GM19025 (cell line): ENCODE measurements around the gene UBAP1.
"Not testable (repeated sequence)": the region's sequence is repeated elsewhere in the genome, so short reads cannot be mapped to it uniquely, and the experiment has no call there.

Source experiments
- ATAC-seq: cut with Tn5 transposase; IDR thresholded peaks from one replicate; pipeline ENCODE4 v1.9.1; 2021; ENCODE audit warnings: mild to moderate bottlenecking, low read depth, moderate library complexity; ENCODE audit not compliant: unreplicated experiment

UBAP1 gene

DNA sequence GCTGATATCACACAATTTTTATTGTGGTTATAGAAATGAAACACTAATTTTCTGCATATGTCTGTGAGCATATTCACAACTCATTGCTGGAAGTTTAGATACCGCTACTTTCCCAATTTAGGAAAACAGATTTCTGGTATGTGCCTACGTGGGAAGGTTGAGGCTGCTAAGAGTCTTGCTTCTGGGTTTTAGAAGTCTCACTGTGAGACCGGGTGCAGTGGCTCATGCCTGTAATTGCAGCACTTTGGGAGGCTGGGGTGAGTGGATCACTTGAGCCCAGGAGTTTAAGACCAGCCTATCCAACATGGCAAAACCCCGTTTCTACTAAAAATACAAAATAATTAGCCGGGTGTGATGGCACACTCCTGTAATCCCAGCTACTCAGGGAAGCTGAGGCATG is 39.6 kb downstream of the UBAP1 start:
- no peak for ATAC-seq

DNA sequence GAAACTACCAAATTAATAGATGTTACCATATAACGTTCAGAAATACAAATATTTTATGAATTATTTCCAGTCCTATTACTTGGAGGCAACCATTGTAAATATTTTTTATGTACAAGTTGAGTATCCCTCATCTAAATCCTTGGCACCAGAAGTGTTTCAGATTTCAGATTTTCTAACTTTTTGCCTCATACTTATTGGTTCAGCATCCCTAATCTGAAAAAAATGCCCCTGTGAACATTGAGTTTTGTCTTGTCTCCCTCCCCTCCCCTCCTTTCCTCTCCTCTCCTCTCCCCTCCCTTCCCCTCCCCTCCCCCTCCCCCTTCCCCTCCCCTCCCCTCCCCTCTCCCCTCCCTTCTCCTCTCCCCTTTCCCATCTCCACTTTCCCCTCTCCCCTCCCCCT is 40.6 kb downstream of the UBAP1 start:
- ATAC-seq, result no peak

DNA sequence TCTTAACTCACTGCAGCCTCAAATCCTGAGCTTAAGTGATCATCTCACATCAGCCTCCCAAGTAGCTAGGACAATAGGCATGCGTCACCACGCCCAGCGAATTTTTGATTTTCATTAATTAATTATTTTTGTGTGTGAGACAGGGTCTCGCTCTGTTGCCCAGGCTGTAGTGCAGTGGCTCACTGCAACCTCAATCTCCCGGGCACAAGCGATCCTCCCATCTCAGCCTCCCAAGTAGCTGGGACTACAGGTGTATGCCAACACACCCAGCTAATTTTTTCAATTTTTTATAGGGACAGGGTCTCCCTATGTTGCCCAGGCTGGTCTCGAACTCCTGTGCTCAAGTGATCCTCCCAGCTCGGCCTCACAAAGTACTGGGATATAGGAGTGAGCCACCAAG is 41.4 kb downstream of the UBAP1 start:
- no peak for ATAC-seq

DNA sequence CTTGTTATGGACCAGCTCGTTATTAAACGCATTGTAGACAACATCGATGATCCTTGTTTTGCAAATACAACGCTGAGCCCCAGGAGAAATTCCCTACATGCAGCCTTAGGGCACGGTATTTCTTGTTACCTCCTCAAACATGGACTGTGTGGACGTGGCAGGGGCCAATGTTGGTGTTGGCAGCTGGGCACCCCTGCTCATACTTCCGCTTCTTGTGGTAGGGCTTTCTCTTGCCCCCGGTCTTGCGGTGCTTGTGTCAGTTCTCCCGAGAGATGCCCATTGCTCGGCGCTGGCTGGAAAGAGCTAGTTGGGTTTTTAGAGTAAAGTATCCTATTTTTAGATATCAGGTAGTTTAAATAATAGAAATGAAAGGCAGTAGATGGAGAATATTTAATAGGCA is 45.5 kb downstream of the UBAP1 start:
- ATAC-seq, result no peak

DNA sequence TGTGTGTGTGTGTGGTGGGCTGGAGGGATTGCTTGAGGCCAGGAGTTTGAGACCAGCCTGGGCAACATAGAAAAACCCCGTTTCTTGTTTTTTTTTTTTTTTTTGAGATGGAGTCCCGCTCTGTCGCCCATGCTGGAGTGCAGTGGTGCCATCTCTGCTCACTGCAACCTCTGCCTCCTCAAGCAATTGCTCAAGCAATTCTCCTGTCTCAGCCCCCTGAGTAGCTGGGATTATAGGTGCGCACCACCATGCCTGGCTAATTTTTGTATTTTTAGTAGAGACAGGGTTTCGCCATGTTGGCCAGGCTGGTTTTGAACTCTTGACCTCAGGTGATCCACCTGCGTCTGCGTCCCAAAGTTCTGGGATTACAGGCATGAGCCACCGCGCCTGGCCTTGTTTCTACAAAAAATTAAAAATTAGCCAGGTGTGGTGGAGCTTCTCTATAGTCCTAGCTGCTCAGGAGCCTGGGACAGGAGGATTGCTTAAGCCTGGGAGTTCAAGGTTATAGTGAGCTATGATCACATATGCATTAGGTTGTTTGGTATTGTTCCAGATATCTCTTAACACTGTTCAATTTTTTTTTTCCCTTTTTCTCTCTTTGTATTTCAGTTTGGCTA is 47.4 kb downstream of the UBAP1 start:
- not testable (repeated sequence) for ATAC-seq

DNA sequence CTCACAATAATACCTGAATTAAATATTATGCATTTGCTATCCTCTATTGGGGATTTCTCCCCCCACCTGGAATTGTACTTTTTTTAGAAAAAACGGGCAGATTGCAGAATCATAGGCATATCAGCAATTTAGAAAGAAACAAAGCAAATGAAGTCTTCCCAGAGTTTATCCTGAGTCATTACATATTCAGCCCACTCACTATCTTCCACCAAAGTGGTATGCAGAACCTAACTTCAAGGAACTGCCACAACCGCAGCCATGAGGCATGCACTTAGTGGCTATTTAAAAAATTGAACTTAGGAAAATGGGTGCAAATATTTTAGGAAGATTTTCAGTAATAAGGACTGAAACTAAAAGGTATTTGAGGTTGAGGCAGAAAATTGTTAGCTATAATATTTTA is 48.6 kb downstream of the UBAP1 start:
- no peak for ATAC-seq

DNA sequence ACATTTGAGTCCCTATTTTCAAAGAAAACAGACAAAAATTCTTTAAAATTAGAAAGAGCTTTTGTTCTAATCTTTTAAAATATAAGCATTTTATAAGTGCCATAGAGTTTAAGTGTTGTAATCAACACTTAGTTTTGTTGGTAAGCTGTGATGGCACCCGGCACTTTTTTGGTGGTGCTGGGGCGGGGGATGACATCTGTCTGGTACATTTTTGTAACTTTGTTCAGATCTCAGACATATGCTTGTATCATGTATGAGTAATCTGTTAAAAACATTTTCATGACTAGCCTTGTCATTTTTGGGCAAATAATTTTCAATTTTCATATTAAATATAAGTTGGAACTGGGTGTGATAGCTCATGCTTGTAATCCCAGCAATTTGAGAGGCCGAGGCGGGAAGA is 51.7 kb downstream of the UBAP1 start:
- no peak for ATAC-seq

DNA sequence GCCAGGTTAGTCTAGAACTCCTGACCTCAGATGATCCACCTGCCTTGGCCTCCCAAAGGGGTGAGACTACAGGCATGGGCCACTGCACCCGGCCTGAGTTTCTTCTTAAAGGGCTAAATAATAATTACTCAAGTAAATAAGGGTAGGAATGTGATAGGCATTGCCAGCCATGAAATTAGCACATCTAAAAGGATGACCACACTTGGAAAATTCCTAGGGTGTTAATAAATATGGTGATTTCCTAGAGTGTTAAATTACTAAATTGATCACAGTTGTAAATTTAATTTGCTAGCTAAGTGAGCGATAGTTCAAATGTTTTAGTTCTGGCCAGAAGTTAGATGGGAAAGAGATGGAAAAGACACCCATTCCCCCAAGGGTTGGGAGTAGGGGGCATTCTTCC is 53.4 kb downstream of the UBAP1 start:
- no peak for ATAC-seq

DNA sequence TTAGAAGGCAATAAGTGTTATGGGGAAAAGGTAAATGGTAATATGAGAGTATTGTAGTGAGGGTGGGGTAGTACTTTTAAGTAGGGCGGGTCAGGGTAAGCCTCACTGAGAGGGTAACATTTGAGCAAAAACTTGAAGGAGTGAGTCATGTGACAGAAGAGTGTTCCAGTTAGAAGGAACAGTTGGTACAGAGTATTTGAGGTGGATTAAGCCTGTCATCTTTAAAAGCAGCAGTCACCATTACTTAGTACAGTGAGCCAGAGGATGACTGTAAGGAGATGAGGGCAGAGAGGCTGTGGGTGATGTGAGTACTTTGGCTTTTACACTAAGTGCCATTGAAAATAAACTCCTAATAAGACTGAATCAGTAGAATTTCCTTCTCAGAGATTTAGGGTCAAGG is 54.8 kb downstream of the UBAP1 start:
- no peak for ATAC-seq

DNA sequence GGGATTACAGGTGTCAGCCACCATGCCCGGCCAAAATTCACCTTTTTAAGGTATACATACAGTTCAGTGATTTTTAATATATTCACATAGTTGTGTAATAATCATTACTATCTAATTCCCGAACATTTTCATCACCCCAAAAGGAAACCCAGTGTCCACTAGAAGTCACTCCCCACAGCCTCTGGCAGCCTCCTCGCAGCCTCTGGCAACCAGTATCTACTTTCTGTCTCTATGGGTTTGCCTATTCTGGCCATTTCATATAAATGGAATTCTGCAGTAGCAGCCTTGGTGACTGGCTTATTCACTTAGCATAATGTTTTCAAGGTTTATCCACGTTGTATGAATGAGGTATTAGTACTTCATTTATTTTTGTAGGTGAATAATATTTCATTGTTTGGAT is 59.0 kb downstream of the UBAP1 start:
- no peak for ATAC-seq

DNA sequence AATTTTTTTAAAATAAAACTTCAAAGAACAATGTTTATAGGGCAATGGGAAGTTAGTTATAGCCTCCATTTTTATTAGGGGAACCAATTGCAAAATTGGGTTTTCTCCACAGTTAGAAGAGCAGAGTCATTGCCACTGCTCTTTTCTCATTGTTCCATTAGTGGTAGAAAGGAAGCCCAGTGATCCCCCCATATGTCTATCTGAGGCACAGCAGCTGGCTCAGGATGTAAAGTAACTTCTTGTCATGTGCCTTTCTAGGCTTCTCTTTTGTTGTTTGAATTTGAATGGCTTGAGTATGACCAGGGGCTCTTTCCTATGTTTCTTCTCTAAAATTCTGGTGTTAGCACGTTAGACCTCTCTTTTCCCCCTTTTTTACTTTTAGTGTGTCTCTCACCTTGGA is 61.2 kb downstream of the UBAP1 start:
- ATAC-seq, result no peak

DNA sequence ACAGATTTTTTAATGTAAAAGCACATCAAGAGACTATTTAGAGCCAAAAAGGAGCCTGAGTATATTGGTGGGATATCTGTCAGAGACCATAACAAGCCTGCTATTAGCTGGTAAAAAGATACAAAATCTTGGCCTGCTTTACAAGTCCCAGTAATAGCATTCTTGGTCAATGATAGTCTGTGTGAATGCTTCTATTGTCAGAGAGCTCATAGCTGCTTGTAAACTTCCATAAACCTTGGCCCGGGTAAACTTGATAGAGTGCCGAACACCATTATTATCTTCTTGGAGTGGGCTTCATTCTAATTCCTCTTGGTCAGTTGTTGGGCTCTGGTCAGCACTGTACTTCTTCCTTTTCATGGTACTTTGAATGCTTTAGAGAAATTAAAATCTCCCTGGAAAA is 64.0 kb downstream of the UBAP1 start:
- ATAC-seq, result no peak

DNA sequence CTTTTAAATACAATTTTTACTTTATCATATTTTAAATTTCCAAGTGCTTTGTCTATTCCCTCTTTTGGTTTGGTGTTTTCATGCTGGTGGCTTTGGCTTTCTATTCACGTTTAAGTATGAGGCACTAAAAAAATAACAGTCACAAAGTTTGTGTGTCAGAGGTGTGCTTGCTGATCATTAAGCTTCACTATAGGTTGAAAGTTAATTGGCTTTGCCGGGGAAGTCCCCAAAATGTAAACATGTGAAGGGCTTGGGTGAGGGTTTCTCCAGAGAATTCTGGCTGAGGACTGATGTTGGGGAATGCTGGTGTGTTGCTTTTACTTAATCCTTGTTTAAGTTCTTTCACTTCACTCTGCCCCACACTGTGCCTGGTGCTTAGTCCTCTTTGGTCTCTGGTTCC is 66.4 kb downstream of the UBAP1 start:
- not testable (repeated sequence) for ATAC-seq

DNA sequence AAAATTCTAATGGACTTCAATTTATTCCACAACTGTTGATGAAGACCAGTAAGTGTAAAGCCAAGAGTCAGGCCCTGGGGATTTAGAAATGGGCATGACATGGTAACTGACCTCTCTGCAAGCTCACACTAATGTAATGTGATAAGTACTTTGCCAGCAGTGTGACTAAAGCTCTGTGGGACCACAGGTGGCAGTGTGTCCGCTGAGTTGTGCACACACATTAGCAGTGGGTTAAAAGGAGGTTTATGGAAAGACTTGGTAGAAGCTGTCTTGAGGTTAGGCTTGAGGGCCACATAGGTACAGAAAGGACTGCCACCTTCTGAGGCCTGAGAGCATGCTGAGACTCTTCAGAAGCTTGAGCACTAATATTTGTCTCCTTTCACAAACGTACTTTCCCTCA is 67.6 kb downstream of the UBAP1 start:
- no peak for ATAC-seq

DNA sequence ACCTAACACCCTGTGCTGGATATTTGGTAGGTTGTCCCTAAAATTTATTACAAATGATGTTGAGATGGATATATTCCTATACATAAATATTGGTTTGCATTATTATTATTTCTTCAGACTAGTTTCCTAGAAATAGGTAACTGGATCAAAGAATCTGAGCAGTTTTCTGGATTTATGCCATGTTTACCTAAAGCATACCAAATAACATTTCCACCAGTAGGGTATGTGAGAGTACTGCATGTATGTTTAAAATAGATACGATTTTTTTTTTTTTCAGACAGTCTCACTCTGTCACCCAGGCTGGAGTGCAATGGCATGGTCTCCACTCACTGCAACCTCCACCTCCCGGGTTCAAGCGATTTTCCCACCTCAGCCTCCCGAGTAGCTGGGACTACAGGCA is 68.9 kb downstream of the UBAP1 start:
- ATAC-seq, result not testable (repeated sequence)

DNA sequence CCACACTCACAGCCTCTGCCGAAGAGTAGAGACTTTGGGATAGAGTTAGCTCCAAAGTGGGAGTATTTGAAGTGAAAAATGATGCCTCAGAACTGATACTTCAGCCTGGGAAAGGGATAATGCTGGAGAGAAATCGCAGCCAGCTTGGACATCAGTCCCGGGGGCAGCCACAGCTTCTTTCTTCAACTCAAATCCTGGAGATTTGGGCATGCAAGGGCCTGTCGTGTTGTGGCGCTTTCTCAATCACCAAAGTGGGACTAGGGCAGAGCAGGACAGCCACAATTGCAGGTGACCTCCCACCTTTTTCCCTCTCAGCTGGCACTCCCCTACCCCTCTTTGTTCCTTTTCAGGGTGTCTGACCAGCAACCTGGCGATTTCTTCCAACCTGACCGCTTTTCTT is 70.4 kb downstream of the UBAP1 start:
- no peak for ATAC-seq

DNA sequence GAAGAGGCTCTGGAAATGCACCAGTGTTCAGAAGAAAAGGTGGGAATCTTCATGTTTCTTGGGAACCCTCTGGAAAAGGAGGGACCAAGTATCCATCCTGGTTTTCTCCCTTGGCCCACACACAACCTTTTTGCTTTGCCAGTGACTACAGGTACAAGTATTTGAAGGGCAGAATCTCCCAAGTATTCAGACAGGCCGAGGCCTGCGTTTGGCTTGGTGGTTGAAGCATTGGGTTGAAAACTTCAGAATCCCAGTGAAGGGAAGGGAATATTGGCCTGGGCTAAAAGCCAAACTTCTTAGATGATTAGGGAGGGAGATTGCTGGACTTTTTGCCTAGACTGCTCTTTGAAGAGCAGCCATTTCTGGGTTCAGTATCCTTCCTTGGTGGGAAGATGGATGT is 71.9 kb downstream of the UBAP1 start:
- no peak for ATAC-seq

DNA sequence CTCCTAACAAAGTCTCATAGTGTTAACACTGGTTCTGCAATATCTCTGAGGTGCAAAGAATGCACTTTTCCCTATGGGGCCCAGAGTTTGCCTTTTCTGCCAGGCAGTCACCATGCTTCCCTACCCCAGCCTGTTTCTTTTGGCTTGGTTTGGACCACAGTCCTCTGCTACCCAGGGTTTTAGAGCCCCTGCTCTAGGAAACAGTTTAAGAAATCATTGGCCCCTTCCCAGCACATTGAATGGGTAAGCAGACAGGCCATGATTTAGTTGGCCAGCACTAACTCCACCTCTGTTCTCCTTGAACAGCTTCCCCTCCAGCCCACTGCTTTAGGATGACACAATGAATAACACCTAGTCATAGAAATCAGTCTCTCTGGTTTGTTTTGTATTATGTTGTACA is 73.2 kb downstream of the UBAP1 start:
- no peak for ATAC-seq

DNA sequence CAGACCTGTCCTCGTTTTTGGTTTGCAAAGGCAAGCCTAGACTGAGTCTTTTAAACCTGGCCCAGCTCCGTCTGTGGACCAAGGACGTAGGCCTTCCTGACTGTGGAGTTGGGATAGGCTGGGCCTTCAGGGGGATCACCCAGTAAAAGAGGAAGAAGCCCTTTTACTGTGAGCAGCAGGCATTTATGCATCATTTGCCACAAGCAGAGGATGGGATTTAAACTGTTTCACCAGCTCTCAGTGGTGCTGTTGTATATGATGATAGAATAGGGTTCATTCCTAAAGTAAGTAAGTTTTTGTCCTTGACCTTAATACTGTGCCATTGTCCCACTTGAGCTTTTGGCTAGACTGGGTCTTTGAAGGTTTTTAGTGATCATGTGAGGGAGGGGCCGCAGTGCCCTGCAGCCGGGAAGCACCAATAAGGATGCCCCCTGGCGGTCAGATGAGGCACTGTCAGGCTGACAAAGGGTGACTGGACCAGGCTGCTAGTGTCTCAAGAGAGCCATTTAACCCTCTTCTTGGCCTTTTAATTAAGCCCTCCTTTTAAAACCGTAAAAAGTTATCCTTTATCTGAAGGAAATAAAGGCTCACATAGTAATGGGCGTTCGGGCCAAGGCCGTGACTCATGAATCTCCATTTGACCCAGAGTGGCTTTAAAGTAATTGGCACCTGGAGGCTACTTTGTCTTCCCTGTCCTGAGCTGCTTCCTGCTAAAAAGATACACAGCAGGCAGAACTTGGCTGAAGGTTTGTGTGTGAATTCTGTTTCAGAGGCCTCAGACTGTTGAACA is 74.0 kb downstream of the UBAP1 start:
- no peak for ATAC-seq

DNA sequence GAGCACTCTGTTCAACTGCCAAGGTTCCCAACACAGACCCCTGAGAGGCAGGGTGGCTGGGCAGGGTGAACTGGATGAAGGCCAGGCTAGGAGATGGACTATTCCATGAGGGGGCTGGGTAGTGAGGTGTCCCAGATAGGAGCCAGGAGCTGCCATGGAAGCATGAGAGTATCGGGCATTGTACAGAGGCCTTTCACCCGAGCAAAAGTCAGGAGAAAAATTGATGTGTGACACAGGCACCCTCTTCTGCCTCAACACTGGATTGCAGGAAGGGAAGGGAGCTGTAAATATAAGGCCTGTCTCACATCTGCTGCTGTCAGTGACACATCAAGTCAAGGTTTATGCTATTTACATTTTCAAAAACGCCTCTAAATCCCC is 74.6 kb downstream of the UBAP1 start:
- ATAC-seq, result no peak

DNA sequence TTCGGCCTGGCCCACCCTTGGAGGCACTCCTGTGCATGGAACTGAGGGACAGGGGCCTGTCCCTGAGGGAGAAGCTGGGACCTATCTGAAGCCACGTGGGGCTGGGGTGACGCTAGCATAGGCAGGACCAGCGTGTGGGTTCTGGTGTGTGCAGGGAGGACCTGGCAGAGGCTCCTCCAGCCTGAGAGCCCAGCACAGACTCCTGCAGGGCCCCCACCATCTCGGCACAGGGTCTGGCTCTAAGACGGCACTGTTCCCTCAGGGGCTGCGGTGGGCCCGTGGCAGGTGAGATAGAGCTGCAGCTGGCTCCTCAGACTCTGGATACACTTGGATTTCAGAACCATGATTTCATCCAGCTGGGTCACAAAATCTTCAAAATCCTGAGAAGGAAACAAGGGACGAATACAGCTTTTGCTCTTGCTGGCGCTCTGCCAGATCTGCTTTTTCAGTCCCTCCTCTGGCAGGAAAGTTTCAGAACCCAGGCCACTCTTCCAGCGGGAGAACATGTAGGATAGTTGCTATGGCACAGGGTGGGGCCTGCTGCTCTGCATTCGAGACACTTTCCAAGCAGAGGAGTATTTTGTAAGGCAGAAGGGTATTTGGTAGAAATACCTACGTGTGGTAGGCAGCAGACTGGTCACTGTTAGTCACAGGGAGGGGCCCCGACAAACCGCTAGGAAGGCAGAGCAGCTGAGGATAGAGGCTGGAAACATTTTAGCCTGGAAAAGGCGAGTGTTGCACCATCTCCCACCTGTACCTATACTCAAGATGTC is 75.5 kb downstream of the UBAP1 start:
- no peak for ATAC-seq
